GM06990 (cell line): Measurements from ENCODE around the gene EYA3.
A peak's percentile ranks its signal among the peaks of the same experiment; 100 is the strongest.

Source experiments
- DNase-seq: peaks from one replicate; pipeline ENCODE4 v3.0.0-alpha.2; 2011; ENCODE audit not compliant: insufficient read length; ENCODE audit errors: extremely low read depth
- H3K27me3 ChIP-seq: replicated peaks from 2 replicates; pipeline ENCODE4 v1.6.0; 2011; ENCODE audit warnings: low read length; ENCODE audit not compliant: control insufficient read depth, insufficient read depth
- H3K36me3 ChIP-seq: 2 replicates; pipeline ENCODE4 v1.5.1; 2011; ENCODE audit warnings: low read length; ENCODE audit not compliant: control insufficient read depth, insufficient read depth
- H3K4me3 ChIP-seq: replicated peaks from 2 replicates; pipeline ENCODE4 v1.5.1; 2011; ENCODE audit warnings: low read depth, mild to moderate bottlenecking, control low read depth, low read length
- TF ChIP-seq, protein P1 (sequence below): IDR thresholded peaks from 2 replicates; pipeline ENCODE4 v1.5.1; 2011; ENCODE audit warnings: low read length, control low read depth, mild to moderate bottlenecking, inconsistent platforms; ENCODE audit not compliant: insufficient read depth, poor library complexity, severe bottlenecking

Gene EYA3

DNA sequence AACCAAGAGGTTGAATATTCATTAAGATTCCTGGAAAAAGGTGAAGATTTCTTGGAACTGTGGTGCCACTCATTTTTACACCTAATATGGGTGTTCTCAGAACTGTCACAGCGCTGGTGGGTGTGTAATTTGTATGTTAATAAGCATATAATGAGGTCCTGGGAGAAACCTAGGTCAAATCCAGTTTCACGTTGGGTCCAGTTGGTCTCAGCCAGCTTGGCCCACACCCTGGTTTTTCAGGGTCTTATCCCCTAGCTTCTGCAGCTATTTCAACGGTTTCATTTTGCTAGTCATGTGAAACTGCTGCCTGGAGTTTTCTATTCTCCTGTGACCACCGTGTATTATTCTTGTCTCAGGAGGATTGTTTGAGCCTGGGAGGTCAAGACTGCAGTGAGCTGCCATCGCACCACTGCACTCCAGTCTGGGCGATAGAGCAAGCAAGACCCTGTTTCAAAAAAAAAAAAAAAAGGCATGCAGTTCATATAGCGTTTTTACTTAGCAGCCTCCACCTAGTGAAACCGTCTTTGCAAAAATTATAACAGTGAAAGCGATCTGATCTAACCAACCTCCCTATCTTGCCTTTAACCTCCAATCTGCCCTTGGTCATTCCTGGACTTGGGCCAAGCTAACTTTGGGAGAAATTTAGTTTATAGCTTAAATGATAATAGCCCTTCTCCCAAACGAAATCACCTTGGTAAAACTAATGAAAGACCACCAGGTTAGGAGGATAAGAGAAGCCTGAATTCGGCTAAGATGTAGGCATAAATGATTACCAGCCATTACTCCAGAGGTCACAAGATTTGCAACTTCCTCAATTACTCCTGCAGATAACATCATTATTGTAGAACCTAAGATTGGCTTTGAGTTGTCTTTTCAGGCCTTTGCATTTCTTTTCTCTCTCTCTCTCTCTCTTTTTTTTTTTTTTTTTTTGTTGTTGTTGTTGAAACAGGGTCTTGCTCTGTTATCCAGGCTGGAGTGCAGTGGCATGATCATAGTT, 44.1 kb upstream of the EYA3 start:
- Histone ChIP-seq H3K27me3 (no peaks in the 10 kb centered on the region), H3K4me3 (no peak overlapping the region), H3K36me3 (no peaks in the 10 kb centered on the region)
- peak; percentile 56 for DNase-seq
- TF ChIP-seq, protein P1, sequence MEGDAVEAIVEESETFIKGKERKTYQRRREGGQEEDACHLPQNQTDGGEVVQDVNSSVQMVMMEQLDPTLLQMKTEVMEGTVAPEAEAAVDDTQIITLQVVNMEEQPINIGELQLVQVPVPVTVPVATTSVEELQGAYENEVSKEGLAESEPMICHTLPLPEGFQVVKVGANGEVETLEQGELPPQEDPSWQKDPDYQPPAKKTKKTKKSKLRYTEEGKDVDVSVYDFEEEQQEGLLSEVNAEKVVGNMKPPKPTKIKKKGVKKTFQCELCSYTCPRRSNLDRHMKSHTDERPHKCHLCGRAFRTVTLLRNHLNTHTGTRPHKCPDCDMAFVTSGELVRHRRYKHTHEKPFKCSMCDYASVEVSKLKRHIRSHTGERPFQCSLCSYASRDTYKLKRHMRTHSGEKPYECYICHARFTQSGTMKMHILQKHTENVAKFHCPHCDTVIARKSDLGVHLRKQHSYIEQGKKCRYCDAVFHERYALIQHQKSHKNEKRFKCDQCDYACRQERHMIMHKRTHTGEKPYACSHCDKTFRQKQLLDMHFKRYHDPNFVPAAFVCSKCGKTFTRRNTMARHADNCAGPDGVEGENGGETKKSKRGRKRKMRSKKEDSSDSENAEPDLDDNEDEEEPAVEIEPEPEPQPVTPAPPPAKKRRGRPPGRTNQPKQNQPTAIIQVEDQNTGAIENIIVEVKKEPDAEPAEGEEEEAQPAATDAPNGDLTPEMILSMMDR: no peak

DNA sequence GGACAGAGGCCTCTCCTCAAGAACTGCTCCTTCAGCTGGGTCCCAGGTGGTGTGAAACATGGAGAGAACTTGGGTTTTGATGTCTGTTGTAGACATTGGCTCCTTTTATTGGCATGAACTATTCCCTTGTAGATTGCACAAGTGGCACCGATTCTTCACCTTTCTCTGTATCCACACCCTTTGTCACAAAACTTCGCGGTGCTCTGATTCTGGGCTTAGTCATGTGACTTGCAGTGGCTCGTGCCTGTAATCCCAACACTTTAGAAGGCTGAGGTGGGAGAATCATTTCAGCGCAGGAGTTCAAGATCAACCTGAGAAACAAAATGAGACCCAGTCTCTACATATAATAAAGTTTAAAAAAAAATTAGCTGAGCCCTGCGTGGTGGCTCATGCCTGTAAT, 42.5 kb upstream of the EYA3 start:
- Histone ChIP-seq H3K36me3 (no peaks in the 10 kb centered on the region), H3K27me3 (no peaks in the 10 kb centered on the region), H3K4me3 (no peak overlapping the region)
- DNase-seq: no peak
- TF ChIP-seq, protein P1: no peak

GRCh38 chr1:28129150-28129549, 40.7 kb upstream of the EYA3 start:
- TF ChIP-seq, protein P1: no peak
- DNase-seq: no peak
- Histone ChIP-seq H3K4me3 (no peak overlapping the region), H3K36me3 (no peaks in the 10 kb centered on the region), H3K27me3 (no peaks in the 10 kb centered on the region)

DNA sequence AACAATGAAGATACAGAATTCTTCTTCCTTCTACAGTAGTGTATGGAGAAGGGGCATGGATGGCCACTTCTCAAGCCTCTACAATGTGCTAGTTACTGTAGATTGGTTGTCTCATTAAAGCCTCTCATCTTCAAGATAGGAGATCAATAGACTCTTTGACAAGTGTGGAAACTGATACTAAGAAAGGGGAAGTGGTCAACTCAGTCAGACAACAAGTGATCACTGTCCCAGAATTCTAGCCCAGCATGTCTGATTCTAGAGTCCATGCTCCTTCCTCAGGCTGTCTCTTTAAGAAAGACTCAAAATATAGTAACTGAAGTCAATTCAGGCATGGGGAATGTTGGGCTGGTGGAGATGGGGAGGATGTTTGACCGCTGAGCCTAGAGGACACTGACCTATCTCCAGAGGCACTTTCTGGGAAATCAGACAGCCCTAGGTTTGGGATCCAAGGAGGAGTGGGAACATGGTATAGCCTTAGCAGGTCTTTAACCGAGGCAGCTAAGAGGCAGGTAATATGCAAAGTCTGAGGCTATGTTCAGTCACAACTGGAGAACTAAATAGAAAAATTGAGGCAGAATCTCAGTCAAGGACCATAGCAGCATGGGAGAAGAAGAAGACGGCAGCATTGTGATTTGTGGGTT, 39.3 kb upstream of the EYA3 start:
- H3K27me3 ChIP-seq: no peaks in the 10 kb centered on the region
- no peak overlapping the region for H3K4me3 ChIP-seq
- H3K36me3 ChIP-seq: no peaks in the 10 kb centered on the region
- TF ChIP-seq, protein P1: no peak
- peak; percentile 73 for DNase-seq

DNA sequence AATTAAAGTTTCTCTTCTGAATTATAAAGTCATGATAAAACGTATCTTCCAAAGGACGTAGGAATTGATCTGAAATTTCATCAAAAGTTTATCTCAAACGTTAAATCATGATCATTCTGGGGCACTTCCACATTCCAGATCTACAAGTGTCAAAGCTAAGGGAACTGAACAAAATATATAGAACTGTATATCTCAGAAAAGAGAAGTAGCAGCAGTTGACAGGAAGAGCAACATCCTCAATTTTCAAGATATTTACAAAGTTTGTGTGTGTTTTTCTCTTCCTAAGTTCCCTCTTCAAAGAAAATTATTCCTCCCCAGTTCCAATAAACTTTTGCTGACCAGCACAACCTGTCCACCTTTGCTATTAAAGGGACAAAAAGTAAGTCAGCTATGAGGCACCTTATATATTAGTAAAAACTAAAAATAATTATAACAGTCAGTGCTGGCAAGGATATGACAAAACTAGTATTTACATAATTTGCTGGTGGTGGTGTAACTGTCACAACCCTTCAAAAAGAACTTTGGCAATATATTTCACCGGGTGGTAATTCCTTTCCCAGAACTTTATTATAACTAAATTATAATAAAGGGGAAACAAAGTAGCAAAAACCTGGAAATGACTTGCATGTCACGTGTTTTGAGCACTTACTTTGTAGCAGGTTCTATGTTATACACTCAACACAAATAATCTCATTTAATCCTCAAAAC, 38.5 kb upstream of the EYA3 start:
- Histone ChIP-seq H3K36me3 (no peaks in the 10 kb centered on the region), H3K4me3 (no peak overlapping the region), H3K27me3 (no peaks in the 10 kb centered on the region)
- DNase-seq: no peak
- TF ChIP-seq, protein P1: no peak
